ENCODE measurements around the gene STRA6.

Gene STRA6

DNA sequence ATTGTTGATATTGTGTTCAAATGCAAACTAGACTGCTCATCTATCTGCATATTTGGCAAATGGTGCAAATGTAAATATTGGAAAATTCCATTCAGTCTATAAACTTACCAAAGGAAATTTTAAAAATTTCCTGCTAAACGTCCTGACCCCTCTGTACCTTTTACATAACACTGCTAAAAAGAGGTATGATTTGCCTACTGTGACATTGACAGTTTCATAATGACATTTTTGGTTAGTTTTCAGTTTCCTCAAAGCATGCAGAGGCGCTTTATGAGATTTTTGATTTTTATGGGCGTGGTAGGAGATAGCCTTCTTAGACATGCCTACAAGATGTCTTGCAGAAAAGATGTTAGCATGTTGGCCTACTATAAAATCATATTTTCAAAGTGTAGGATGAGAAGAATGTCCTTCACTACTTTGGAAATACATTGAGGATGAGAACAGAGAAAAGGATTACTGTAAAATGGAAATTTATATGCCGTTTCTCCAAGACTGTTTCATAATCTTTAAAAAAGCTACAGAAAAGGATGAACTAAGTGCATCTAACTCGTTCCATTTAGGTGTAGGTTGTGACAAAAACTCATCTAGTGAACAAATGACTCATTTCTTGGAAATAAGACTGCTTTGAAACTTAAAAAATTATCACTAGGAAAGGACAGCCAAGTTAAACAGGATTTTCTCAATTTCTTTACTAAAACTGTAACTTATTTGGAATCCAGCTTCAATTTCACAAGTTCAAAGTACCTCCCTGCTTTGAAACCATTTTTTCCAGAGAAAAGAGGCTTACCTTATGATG, 43.5 kb downstream of the STRA6 start:
- no peak for DNase-seq

GRCh38 chr15:74157868-74158827, 44.4 kb downstream of the STRA6 start:
- DNase-seq = no peak

DNA sequence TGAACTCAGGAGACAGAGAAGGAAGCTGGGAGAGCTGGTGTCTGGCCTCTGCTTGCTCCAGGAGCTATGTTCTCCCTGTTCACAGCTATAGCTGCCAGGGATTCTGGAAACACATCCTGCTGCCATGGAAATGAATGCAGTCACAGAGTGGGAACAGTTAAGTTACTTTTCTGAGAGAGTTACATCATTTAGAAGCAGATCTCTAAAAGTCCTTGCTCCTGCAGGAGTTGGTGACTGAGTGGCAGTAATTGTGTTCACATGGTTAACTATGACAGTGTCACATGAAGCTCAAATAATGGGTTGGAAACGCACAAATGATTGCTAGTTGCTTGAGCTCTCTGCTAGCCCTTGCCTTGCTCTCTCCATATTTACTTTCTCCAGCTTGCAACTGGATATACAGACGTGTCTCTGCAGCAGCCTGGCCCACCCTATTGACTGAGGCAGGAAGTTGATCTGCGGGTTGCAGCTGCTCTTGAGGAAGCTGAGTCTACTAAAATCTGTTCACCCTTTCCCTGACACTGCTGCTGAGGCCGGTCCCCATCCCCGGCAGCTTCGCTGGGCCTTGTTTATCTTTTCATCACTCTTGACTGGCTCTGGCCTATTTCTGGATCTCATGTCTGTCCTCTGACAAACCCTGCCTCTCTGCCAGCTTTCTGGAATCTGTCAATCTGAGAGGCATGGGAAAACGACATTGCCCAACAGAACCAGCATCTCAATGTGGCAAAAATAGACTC, 45.7 kb downstream of the STRA6 start:
- DNase-seq = peak; percentile 41

GRCh38 chr15:74155766-74156417, 46.7 kb downstream of the STRA6 start:
- no peak for DNase-seq

DNA sequence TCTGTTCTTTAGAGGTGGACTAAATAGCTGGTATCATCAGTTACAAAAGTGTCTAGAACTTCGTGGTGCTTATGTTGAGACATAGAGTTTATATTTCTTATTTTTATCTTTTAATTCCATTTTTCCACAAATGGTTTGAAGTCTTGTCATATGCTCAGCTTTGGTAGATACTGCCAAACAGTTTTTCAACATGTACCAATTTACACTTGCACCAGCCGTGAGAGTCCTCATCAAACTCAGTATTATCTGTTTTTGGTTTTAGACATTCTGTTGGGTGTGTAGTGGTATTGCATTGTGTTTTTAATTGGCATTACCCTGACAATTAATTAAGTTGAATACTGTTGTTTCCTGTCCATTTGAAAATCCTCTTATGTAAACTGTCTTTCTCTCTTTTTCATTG, 55.5 kb downstream of the STRA6 start:
- no peak for DNase-seq

DNA sequence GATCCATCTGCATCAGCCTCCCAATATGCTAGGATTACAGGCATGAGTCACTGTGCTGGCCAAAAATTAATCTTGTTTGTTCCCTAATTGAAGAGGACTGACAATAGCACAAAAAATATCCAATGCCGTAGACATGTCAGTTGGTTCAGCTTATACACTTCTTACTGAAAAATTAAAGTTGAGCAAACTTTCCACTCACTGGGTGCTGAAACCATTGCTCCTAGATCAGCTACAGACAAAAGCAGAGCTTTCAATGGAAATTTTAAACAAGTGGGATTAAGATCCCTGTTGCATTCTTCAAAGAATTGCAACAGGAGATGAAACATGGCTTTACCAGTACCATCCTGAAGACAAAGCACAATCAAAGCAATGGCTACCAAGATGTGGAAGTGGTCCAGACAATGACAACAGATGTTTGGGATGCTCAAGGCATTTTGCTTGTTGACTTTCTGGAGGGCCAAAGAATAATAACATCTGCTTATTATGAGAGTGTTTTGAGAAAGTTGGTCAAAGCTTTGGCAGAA, 56.2 kb downstream of the STRA6 start:
- DNase-seq = no peak

DNA sequence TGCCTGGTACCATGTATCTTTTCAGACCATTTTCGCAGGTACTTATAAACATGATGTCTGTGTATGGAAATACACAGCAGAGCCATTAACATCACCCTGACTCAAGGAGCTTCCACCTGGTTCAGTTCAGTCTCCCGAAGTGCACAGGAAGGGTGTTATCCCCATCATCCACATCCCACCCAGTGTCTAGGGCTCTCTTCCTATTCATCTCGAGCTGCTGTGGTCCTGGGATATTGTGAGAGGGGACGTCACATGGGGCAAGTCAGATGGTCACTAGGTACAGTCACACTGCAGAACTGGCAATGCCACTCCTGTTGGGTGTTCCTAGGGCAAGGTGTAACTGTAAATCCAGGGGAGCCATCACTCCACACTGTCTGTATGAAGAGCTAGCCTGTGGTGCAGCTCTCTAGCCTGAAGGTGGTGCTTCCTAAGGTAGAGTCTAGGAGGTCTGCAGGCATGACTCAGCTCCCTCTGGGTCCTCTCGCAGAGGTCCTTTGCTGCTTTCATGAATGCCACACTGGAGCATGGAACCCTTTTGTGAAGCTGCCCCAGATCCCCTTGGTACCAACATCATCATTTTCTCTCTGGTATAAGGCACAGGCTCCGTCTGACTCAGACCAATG, 58.3 kb downstream of the STRA6 start:
- DNase-seq = peak; percentile 5

DNA sequence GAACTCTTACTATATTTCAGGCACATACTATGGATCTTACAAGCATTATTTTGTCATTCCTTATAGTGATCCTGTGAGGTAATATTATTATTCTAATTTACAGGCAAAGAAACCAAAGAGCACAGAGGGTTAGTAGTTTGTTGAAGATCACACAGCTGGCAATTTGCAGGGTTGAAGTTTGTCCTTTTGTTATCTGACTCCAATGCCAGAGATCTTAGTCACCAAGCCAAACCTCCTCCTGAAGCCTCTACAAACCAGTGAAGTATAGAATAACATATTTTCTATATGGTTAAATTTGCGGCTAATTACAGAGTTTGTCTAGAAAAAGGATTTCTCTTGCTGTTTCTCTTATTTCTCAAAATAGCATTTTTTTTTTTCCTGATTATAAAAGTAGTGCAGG, 61.0 kb downstream of the STRA6 start:
- DNase-seq = no peak

DNA sequence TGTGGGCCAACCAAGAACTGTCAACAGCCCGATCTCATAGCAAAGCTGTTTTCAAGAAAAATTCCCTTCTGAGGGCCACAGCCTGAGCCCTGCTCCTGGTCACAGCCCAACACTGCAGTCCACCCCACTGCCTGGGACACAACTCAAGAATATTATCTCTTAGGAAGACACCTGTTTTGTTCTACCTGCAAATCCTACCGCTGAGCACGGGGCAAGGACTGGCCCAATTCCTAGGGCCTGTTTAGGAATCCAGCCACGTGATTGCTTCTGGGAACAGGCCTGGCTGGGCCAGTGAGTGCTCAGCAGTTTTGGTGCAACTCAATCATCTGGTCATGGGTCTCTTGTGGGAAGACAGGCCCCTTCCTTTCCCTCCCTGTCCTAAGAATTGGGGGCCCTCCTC, 63.9 kb downstream of the STRA6 start:
- DNase-seq = no peak

DNA sequence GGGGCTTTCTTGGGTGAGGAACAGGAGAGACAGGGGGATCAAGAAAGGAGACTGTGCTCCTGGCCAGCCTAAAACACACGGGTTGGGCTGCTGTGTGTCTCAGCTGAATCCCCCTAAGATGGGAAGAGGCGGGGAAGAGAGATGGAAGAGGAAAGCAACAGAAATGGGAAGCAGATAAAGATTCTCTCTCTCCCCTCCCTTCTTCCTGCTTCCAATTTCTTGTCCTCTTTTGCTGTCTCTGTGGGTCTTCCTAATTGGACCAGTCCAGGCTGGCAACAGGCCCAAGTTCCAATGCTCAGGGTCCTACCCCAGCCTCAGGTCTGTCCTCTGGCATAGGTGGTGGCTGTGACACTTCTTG, 65.1 kb downstream of the STRA6 start:
- DNase-seq = no peak

DNA sequence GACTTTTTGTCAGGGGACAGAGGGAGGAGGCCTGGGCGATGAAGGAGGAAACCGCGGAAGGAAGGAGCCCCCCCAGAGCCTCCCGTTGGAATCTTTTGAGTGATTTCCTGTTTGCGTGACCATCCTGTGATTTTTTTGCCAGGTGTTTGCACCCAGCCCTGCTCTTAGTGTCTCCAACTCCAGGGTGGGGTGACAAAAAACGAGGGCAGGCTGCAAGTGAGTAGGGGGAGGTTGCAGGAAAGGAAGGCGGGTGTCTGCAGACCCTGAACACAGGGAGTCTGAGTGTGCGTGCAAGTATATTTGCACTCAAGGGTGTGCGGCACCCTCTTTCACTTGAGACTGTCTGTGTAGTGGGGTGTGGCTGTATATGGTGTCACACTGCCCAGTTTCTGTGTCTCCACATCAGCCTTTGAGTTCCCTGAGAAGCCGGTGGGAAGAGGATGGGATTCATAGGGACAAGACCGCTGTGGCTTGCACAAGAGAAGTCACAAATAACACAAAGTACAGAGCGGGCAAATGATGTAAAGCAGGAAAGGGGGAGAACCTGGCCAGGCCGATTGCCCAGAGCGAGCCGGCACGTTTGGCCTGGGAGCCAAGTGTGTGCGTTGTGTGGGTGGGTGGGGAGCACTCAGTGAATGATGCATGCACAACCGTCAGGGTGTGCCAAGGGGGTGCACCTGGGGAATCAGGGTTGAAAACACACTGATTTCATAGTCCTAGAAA, 65.6 kb downstream of the STRA6 start:
- DNase-seq = no peak

- DNase-seq = no peak
These were observed 66.1 kb downstream of the STRA6 start for GRCh38 chr15:74136540-74136813.

DNA sequence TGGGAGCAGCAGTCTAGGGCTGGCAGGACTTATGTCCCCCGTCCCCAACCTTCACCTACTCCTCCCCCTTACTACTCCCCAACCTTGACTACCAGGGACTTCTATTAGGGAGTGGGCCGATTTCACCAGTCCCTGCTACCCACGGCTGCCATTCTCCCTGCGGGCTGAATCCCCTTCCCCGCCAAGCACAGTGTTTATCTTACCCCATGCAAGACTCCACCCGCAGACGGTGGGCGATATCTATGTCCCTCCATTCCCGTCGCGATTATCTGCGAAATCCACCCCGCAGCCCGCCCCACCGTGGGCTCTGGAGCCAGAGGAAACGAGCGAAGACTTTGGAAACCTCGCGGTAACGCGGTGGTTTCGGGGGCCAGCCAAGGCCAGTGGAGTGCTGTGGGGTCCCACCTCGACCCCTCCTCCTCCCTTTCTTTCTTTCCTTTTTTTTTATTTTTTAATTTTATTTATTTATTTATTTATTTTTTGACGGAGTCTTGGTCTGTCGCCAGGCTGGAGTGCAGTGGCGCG, 67.5 kb downstream of the STRA6 start:
- DNase-seq = no peak

GRCh38 chr15:74134387-74135027, 68.1 kb downstream of the STRA6 start:
- DNase-seq = no peak

GRCh38 chr15:74133694-74134386, 68.7 kb downstream of the STRA6 start:
- DNase-seq = no peak

GRCh38 chr15:74132681-74133651, 69.6 kb downstream of the STRA6 start:
- DNase-seq = no peak

DNA sequence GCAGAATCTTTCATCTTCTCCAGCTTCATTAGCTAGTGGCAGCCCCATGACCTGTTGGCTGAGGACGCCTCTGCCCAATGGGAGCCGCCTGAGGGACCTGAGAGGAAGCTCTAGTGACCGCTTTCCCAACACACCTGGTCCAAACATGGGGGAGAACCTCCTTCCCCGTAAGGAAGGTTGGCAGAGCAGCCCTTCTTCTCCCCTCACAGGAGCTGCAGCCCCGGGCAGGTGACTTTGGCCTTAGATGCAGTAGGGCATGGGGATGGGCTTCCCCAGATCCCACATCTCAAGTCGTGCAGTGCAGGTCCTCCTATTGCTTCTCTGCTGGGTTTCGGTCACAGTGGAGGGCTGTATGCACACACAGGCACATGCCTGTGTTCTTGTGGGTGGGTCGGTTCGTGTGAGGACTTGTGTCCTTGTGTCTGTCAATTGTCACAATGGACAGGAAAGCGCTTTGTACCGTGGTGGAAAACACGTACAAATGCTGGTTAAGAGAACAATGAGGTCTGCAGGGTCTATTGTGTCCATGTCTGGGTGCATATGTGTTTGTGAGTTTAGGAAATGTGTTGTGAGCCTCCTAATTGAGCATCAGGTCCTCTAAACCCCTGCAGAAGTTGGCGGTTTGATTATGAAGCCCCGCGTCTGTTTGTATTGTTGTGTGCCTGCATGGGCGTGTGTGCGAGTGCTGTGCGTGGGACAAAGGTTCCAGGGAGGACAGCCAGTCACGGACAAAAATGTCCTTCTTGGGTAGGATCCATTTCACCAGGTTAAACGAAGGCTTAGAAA, 70.8 kb downstream of the STRA6 start:
- DNase-seq = no peak

Data from NCI-H146 (cell line).